ENCODE data around the gene CEP41.

The CEP41 gene

GRCh38 chr7:130415006-130415405 is 25.8 kb downstream of the CEP41 start:
- DNase-seq (ENCODE audit: extremely low read depth, low read depth): no peak
- no peak overlapping the region for H3K4me3 ChIP-seq (replicated peaks; ENCODE audit: low read depth, low read length)
- no peak for TF ChIP-seq CTCF (IDR thresholded peaks at IDR 0.05; ENCODE audit: low read depth, low read length, missing control alignments)

- no peak for TF ChIP-seq CTCF (IDR thresholded peaks at IDR 0.05; ENCODE audit: low read depth, low read length, missing control alignments)
- no peak for DNase-seq (ENCODE audit: extremely low read depth, low read depth)
These were observed 27.6 kb downstream of the CEP41 start for GRCh38 chr7:130413201-130413600.

DNA sequence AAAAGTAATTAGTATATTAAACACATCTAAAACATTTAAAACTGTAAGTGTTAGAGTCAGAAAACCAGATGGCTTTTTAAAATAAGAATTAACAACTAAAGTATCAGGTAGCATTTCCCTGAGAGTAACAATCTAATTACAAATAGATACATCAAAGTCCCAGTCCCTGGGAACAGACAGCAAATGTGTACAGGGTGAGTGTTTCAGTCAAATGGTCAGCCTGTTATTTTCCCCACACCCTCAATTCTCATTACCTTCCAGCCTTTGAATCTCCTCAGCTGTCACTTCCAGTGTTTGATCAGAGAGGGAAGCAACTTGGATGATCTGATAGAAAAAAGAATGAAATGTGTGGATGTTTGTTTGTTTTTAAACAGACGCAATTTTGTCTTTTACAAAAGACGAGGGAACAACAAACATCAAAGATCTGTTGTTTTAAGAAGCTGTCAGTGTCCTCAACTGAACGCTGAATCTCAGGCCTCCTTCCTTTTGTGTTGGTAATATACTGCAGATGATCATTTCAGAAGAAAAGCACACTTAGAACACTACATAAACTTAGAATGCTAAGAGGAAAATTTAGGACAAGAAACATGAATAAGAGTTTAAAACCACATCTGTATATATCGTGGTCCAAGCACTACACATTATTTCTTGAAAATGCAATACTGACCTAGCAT is 29.8 kb downstream of the CEP41 start:
- no peak for TF ChIP-seq CTCF (IDR thresholded peaks at IDR 0.05; ENCODE audit: low read depth, low read length, missing control alignments)
- DNase-seq (ENCODE audit: extremely low read depth, low read depth): no peak
- no peak overlapping the region for H3K4me3 ChIP-seq (replicated peaks; ENCODE audit: low read depth, low read length)

More at GRCh38 chr7:130413201-130413600, 27.6 kb downstream of the CEP41 start:
- no peak overlapping the region for H3K4me3 ChIP-seq (replicated peaks; ENCODE audit: low read depth, low read length)

DNA sequence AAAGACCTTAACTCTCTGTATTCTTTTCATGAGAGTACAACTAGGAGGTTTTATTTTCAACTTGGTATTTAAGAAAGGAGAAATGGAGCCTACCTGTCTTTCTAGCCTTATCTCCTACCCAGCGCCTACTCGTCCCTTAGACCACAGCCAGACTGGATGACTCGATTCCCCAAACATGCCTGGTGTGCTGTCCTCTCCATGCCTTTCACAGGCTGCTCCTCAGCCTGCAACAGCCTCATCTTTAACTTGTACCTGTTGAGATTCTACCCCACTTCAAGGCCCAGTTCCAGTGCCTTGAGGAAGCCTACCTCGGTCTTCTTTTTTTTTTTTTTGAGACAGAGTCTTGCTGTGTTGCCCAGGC is 31.1 kb downstream of the CEP41 start:
- no peak for DNase-seq (ENCODE audit: extremely low read depth, low read depth)
- no peak overlapping the region for H3K4me3 ChIP-seq (replicated peaks; ENCODE audit: low read depth, low read length)
- no peak for TF ChIP-seq CTCF (IDR thresholded peaks at IDR 0.05; ENCODE audit: low read depth, low read length, missing control alignments)

DNA sequence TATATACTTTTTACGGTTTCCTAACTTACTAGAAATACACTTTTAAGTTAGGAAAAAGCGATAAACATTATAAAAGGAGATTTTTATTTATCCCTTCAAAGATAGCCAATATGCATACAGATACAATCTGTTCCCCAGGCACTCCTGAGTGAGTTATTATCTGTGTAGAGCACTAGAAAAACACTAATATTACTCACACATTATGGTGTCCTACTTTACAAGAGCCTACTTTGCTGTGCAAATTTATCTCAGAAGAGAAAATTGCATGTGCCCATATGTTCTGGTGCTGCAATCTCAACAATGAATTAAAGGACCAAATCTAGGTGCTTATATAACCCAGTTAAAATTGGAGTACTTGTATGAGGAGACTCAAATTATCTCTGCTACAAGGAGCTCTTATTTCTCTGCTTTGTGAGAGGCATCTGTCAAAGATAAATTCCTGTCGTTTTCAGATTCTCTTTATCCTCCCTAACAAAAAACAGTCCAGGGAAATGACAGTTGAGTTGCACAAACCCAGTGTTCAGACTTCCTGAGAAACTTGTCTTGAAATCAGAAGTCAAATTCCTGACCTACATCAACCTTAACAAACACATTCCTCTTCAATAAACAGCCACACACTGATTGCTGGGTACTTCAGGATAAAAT is 31.6 kb downstream of the CEP41 start:
- DNase-seq (ENCODE audit: extremely low read depth, low read depth): no peak
- no peak overlapping the region for H3K4me3 ChIP-seq (replicated peaks; ENCODE audit: low read depth, low read length)
- no peak for TF ChIP-seq CTCF (IDR thresholded peaks at IDR 0.05; ENCODE audit: low read depth, low read length, missing control alignments)

DNA sequence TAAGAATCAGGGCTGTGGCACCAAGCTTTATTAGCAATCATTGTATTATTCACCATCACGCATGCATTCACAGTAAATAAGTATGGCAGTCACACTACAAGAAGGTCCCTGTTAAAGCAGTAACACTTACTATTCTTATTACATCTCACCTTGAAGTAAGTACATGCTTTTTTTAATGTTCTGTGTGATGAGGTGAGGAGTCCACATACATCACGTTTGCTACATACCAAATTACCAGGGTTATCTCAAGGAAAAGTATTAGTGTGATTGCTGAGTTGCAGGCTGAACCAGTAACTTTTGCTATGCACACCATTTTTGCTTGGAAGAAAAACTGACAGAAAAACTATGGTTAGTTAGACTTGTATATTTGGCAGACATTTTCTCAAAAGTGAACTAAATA is 35.8 kb downstream of the CEP41 start:
- TF ChIP-seq CTCF (IDR thresholded peaks at IDR 0.05; ENCODE audit: low read depth, low read length, missing control alignments): no peak
- no peak overlapping the region for H3K4me3 ChIP-seq (replicated peaks; ENCODE audit: low read depth, low read length)
- DNase-seq (ENCODE audit: extremely low read depth, low read depth): no peak
